H1 (cell line): ENCODE measurements around the gene SSR2. TPM values are rescaled to one million over a fixed set of nuclear protein-coding genes. Genes with fewer than 3 reads are reported as not detected.

ENCODE experiments used
- CTCF ChIA-PET: fragments of 300-600 bp; sonication (Branson Sonifier 250); formaldehyde crosslinking; loops from one replicate; lab custom pipeline; 2021; ENCODE audit not compliant: partially characterized antibody; lab: Charles Lee
- POLR2A ChIA-PET: fragments of 300-600 bp; sonication (Branson Sonifier 250); formaldehyde crosslinking; loops from one replicate; lab custom pipeline; 2021; ENCODE audit warnings: inconsistent platforms; ENCODE audit not compliant: partially characterized antibody; lab: Charles Lee
- DNase-seq, 2 experiments: peaks; one replicate each; pipeline versions ENCODE4 v3.0.0 to v3.0.0-alpha.2; 2010 to 2022; ENCODE audit warnings: low spot score in 2 of 2, low read depth in 1 of 2, mixed read lengths in 1 of 2
- FAIRE-seq: peaks from 2 replicates; lab custom pipeline; 2011; peaks lifted over from hg19 to GRCh38; lab: Jason Lieb, UNC
- H2AFZ ChIP-seq: 2 replicates; pipeline ENCODE4 v1.8.1; 2012; ENCODE audit warnings: low read length, inconsistent platforms
- H2AK5ac ChIP-seq: 2 replicates; pipeline ENCODE4 v1.6.1; 2013; ENCODE audit warnings: low read depth, low read length
- H2BK120ac ChIP-seq: replicated peaks from 2 replicates; pipeline ENCODE3; 2013; ENCODE audit warnings: low read depth, low read length, inconsistent platforms
- H2BK12ac ChIP-seq: 2 replicates; pipeline ENCODE4 v1.6.1; 2013; ENCODE audit warnings: low read depth, low read length
- H2BK15ac ChIP-seq: 2 replicates; pipeline ENCODE4 v1.6.1; 2013; ENCODE audit warnings: low read length
- H2BK20ac ChIP-seq: 2 replicates; pipeline ENCODE4 v1.6.1; 2013; ENCODE audit warnings: low read length
- H2BK5ac ChIP-seq: 2 replicates; pipeline ENCODE4 v1.6.1; 2013; ENCODE audit warnings: low read depth, low read length
- H3K14ac ChIP-seq: 2 replicates; pipeline ENCODE4 v1.6.1; 2013; ENCODE audit warnings: inconsistent platforms; ENCODE audit not compliant: insufficient read length
- H3K18ac ChIP-seq: 2 replicates; pipeline ENCODE4 v1.6.1; 2013; ENCODE audit warnings: low read length; ENCODE audit errors: extremely low read depth
- H3K23ac ChIP-seq: 2 replicates; pipeline ENCODE4 v1.6.1; 2013; ENCODE audit warnings: inconsistent platforms; ENCODE audit not compliant: insufficient read length
- H3K23me2 ChIP-seq: 2 replicates; pipeline ENCODE4 v1.6.1; 2013; ENCODE audit warnings: low read depth, low read length
- H3K27ac ChIP-seq: 2 replicates; pipeline ENCODE4 v1.6.1; 2011; ENCODE audit warnings: low read depth, low read length, inconsistent platforms
- H3K27me3 ChIP-seq, 4 experiments: replicated peaks in 1 of 4; 1 replicate in 1 of 4; 2 replicates in 3 of 4; pipeline versions ENCODE4 v1.6.1 to v1.8.1; 2011 to 2013; ENCODE audit warnings: low read length in 3 of 4, mild to moderate bottlenecking in 3 of 4, inconsistent platforms in 2 of 4, mixed read lengths in 2 of 4, moderate library complexity in 1 of 4; ENCODE audit not compliant: control insufficient read depth in 3 of 4, insufficient read depth in 3 of 4; ENCODE audit errors: extremely low read depth in 1 of 4
- H3K36me3 ChIP-seq, 4 experiments: 2 replicates each; pipeline versions ENCODE4 v1.6.1 to v1.8.1; 2011 to 2013; ENCODE audit warnings: mild to moderate bottlenecking in 4 of 4, low read length in 3 of 4, moderate library complexity in 2 of 4, control low read depth in 1 of 4, inconsistent platforms in 1 of 4; ENCODE audit not compliant: insufficient read depth in 4 of 4, control insufficient read depth in 2 of 4
- H3K4ac ChIP-seq: replicated peaks from 2 replicates; pipeline ENCODE3; 2013; ENCODE audit warnings: low read length, low read depth, mixed read lengths, inconsistent platforms; ENCODE audit not compliant: insufficient read length
- H3K4me1 ChIP-seq, 4 experiments: replicated peaks in 1 of 4; 1 replicate in 1 of 4; 2 replicates in 3 of 4; pipeline versions ENCODE4 v1.6.1 to v1.8.1; 2011 to 2013; ENCODE audit warnings: low read length in 3 of 4, inconsistent platforms in 2 of 4, mixed read lengths in 1 of 4; ENCODE audit not compliant: insufficient read depth in 4 of 4, control insufficient read depth in 3 of 4
- H3K4me2 ChIP-seq, 2 experiments: 2 replicates each; pipeline versions ENCODE4 v1.6.1 to v1.8.1; 2011 to 2013; ENCODE audit warnings: low read depth in 2 of 2, low read length in 2 of 2, control low read depth in 1 of 2, inconsistent platforms in 1 of 2, mild to moderate bottlenecking in 1 of 2; ENCODE audit not compliant: insufficient read depth in 1 of 2
- H3K4me3 ChIP-seq, 4 experiments: fragments of 200-600, 300-600 bp in 1 of 4; sonication (generic), shearing (Covaris generic), sonication (Bioruptor Twin) in 1 of 4; 2 replicates each; pipeline versions ENCODE4 v1.5.1 to v1.8.1; 2011 to 2016; ENCODE audit warnings: low read length in 4 of 4, low read depth in 3 of 4, control low read depth in 2 of 4, inconsistent platforms in 2 of 4, mild to moderate bottlenecking in 2 of 4, mixed read lengths in 1 of 4, moderate library complexity in 1 of 4; ENCODE audit not compliant: insufficient read depth in 2 of 4; ENCODE audit errors: extremely low read depth in 1 of 4
- H3K56ac ChIP-seq: replicated peaks from 2 replicates; pipeline ENCODE3; 2013; ENCODE audit warnings: low read depth, mild to moderate bottlenecking, mixed read lengths, low read length, inconsistent platforms; ENCODE audit not compliant: insufficient read length
- H3K79me1 ChIP-seq: 2 replicates; pipeline ENCODE4 v1.6.1; 2013; ENCODE audit warnings: low read depth, low read length, control low read depth
- H3K79me2 ChIP-seq, 2 experiments: 2 replicates each; pipeline versions ENCODE4 v1.6.1 to v1.8.1; 2012 to 2013; ENCODE audit warnings: low read length in 2 of 2, mild to moderate bottlenecking in 2 of 2, inconsistent platforms in 1 of 2; ENCODE audit not compliant: insufficient read depth in 2 of 2, control insufficient read depth in 1 of 2
- H3K9ac ChIP-seq, 4 experiments: replicated peaks in 1 of 4; 1 replicate in 1 of 4; 2 replicates in 3 of 4; pipeline versions ENCODE4 v1.6.1 to v1.8.1; 2011 to 2013; ENCODE audit warnings: low read depth in 3 of 4, low read length in 3 of 4, control low read depth in 2 of 4, mild to moderate bottlenecking in 2 of 4, moderate library complexity in 2 of 4, inconsistent platforms in 1 of 4; ENCODE audit errors: extremely low read depth in 1 of 4
- H3K9me3 ChIP-seq, 2 experiments: 2 replicates each; pipeline versions ENCODE4 v1.6.1 to v1.8.1; 2012 to 2013; ENCODE audit warnings: mild to moderate bottlenecking in 2 of 2, moderate library complexity in 2 of 2, control low read depth in 1 of 2, inconsistent platforms in 1 of 2, low read depth in 1 of 2, low read length in 1 of 2, mixed read lengths in 1 of 2; ENCODE audit not compliant: insufficient read depth in 2 of 2
- H4K20me1 ChIP-seq, 2 experiments: replicated peaks in 1 of 2; 2 replicates each; pipeline versions ENCODE3 to v1.8.1; 2011 to 2013; ENCODE audit warnings: inconsistent platforms in 2 of 2, low read length in 2 of 2, mild to moderate bottlenecking in 1 of 2; ENCODE audit not compliant: insufficient read depth in 2 of 2, control insufficient read depth in 1 of 2
- H4K5ac ChIP-seq: 2 replicates; pipeline ENCODE4 v1.6.1; 2013; ENCODE audit warnings: low read length, low read depth, mixed read lengths, inconsistent platforms; ENCODE audit not compliant: insufficient read length
- H4K8ac ChIP-seq: 2 replicates; pipeline ENCODE4 v1.8.0; 2013; ENCODE audit warnings: mild to moderate bottlenecking, moderate library complexity, low read length, inconsistent platforms; ENCODE audit not compliant: insufficient read depth; ENCODE audit errors: extremely low read depth
- H4K91ac ChIP-seq: replicated peaks from 2 replicates; pipeline ENCODE3; 2013; ENCODE audit warnings: low read length, mixed read lengths, inconsistent platforms; ENCODE audit not compliant: insufficient read length
- CTCF ChIP-seq, 3 experiments: IDR thresholded peaks; 1 replicate in 2 of 3; 2 replicates in 1 of 3; pipeline versions ENCODE4 v1.5.1 to v1.6.1; 2011; ENCODE audit warnings: low read length in 3 of 3, mild to moderate bottlenecking in 3 of 3, inconsistent platforms in 2 of 3, low read depth in 1 of 3, moderate library complexity in 1 of 3; ENCODE audit not compliant: insufficient read depth in 1 of 3; ENCODE audit errors: control extremely low read depth in 1 of 3
- E2F6 ChIP-seq: IDR thresholded peaks from 2 replicates; pipeline ENCODE4 v1.6.1; 2012; ENCODE audit warnings: inconsistent platforms
- GABPA ChIP-seq: IDR thresholded peaks from 2 replicates; pipeline ENCODE4 v1.6.1; 2011; ENCODE audit warnings: mild to moderate bottlenecking, low read length, moderate library complexity, borderline replicate concordance; ENCODE audit not compliant: insufficient read depth
- HDAC2 ChIP-seq, 2 experiments: fragments of 300-600 bp in 1 of 2; sonication (generic) in 1 of 2; IDR thresholded peaks; 2 replicates each; pipeline ENCODE4 v1.6.1; 2011 to 2012; ENCODE audit warnings: low read depth in 2 of 2, low read length in 2 of 2, mild to moderate bottlenecking in 2 of 2, moderate library complexity in 2 of 2, borderline replicate concordance in 1 of 2, inconsistent platforms in 1 of 2
- MAX ChIP-seq: IDR thresholded peaks from 2 replicates; pipeline ENCODE4 v1.6.1; 2012; ENCODE audit warnings: inconsistent platforms
- RFX5 ChIP-seq: IDR thresholded peaks from 2 replicates; pipeline ENCODE4 v1.6.1; 2011; ENCODE audit warnings: low read depth, low read length, improper control_type of control experiment, borderline replicate concordance
- SP4 ChIP-seq: IDR thresholded peaks from 2 replicates; pipeline ENCODE4 v1.6.1; 2012; ENCODE audit warnings: low read length, inconsistent platforms
- TEAD4 ChIP-seq: IDR thresholded peaks from 2 replicates; pipeline ENCODE4 v1.6.1; 2012; ENCODE audit warnings: low read depth, low read length, inconsistent platforms, mixed read lengths
- YY1 ChIP-seq: IDR thresholded peaks from 2 replicates; pipeline ENCODE4 v1.6.1; 2011; ENCODE audit warnings: low read depth, mild to moderate bottlenecking, low read length
- WGBS, 2 experiments: shearing (Covaris generic) in 1 of 2; methylation state at CpG; one replicate each; pipeline versions ENCODE4 v1.1.6 to v1.1.7; 2013 to 2015; ENCODE audit warnings: low lambda C conversion rate in 2 of 2, mixed read lengths in 2 of 2, inconsistent platforms in 1 of 2, low coverage in 1 of 2, missing lambda C conversion rate in 1 of 2; ENCODE audit not compliant: insufficient replicate concordance in 2 of 2, insufficient coverage in 1 of 2, insufficient read length in 1 of 2; ENCODE audit errors: extremely low coverage in 1 of 2, missing lambda C conversion rate in 1 of 2; 5-methylcytosine and 5-hydroxymethylcytosine counted together
- polyA plus RNA-seq, 7 experiments: library from polyadenylated mRNA; depleted of rRNA in 3 of 7; stranded (reverse) in 5 of 7; unstranded in 2 of 7; fragments of >200 nt in 5 of 7; fragments of 200-250 nt in 2 of 7; gene quantifications; 1 replicate in 5 of 7; 2 replicates in 1 of 7; 4 replicates in 1 of 7; pipeline versions ENCODE4 v1.2.1 to v1.2.3, GENCODE V29; 2011 to 2013; ENCODE audit warnings: missing spikeins in 2 of 7, mixed read lengths in 2 of 7
- total RNA-seq: library from RNA; stranded (reverse); fragmentation: NEBNext Ultra II Directional; extraction: Animal tissue kit (Norgen Biotek cat#: 25700); gene quantifications from 2 replicates; pipeline ENCODE4 v1.2.1, GENCODE V29; 2021

SSR2 gene
- total and polyA plus RNA-seq, 2 of the 8 experiments (the other 6 are each of a cell fraction or from before 2014, with no cell fraction given): 190 to 648 TPM

GRCh38 chr1:156019946-156020292, 832 bp downstream of the SSR2 start:
- Histone ChIP-seq H3K23me2 (peaks cover 5% of the 10 kb centered on the region; the same call in 1 of the 2 replicates), H2BK20ac (no peak overlapping the region), H2BK15ac (no peak overlapping the region), H3K23ac (no peak overlapping the region), H4K20me1 (peaks cover 0 to 2% of the 10 kb centered on the region in 2 experiments), H3K4me3 (peak overlapping the region; percentile 92 to 97 (median 94)), H3K4me2 (peak overlapping the region; percentile 99), H3K14ac (no peak overlapping the region), H3K36me3 (peaks cover 3 to 27% (median 16%) of the 10 kb centered on the region in 4 experiments; a peak in 6 of 8 replicates), H3K27me3 (peaks cover 0 to 4% (median under 1%) of the 10 kb centered on the region in 4 experiments; a peak in 1 of 7 replicates), H3K56ac (no peak overlapping the region), H2BK12ac (no peak overlapping the region), H4K8ac (no peak overlapping the region), H3K9me3 (no peaks in the 10 kb centered on the region), H3K9ac (peak overlapping the region in 3 of 4 experiments; percentile 61 to 76 (median 63); a peak in 4 of 7 replicates), H2BK120ac (no peak overlapping the region), H4K91ac (no peak overlapping the region), H3K27ac (no peak overlapping the region), H3K4ac (no peak overlapping the region), H2AK5ac (no peak overlapping the region), H2BK5ac (no peak overlapping the region), H3K79me2 (peaks cover 5 to 15% of the 10 kb centered on the region in 2 experiments), H3K4me1 (peaks cover 0 to 3% (median under 1%) of the 10 kb centered on the region in 4 experiments; a peak in 3 of 7 replicates), H3K79me1 (0 out of 2 replicates have a peak, but pooled peaks cover 5% of the 10 kb centered on the region), H3K18ac (no peak overlapping the region), H2AFZ (no peak overlapping the region), H4K5ac (no peak overlapping the region)
- FAIRE-seq (no peak), DNase-seq (no peak)
- ChIA-PET POLR2A (interaction anchor here (1.2 to 2.9 kb wide), 5 partner anchors 11 to 47 kb away, joined by 3 to 10 read pairs (median 8); partner anchors contain the start of genes RAB25 and UBQLN4), CTCF (interaction anchor here (0.9 to 8.9 kb wide), 10 partner anchors 9 to 111 kb away, joined by 3 to 77 read pairs (median 6); partner anchors contain the start of genes ARHGEF2 and UBQLN4)
- 81% methylated on average over 8 of the region's 8 CpGs; no CpG with 5 or more reads in 1 of the 2 experiments for WGBS, 2 experiments
- TF ChIP-seq SP4: no peak
- no peak for TF ChIP-seq MAX
- no peak for TF ChIP-seq YY1
- no peak for TF ChIP-seq E2F6
- no peak for TF ChIP-seq HDAC2 (IDR thresholded peaks at IDR 0.05; ENCODE audit: borderline replicate concordance in 1 of 2, low read depth in 2 of 2, low read length in 2 of 2)
- TF ChIP-seq CTCF (IDR thresholded peaks at IDR 0.05; ENCODE audit: control extremely low read depth in 1 of 3, insufficient read depth in 1 of 3, low read depth in 1 of 3, low read length in 3 of 3): no peak
- no peak for TF ChIP-seq TEAD4
- no peak for TF ChIP-seq GABPA
- TF ChIP-seq RFX5: no peak
